Activated CD4-positive, alpha-beta T cell treated with anti-CD3 and anti-CD28 coated beads, Interleukin-2, amount 10 ng/mL, durations not matched to agents 24 days and 14 days (primary cell): Measurements from ENCODE around the gene POM121C. TPM values are rescaled to one million over a fixed set of nuclear protein-coding genes. Genes with fewer than 3 reads are reported as not detected.
"Not testable (repeated sequence)": the region's sequence is repeated elsewhere in the genome, so short reads cannot be mapped to it uniquely, and the experiment has no call there.

Experiments used
- DNase-seq: peaks from one replicate; pipeline ENCODE4 v3.0.0; 2022
- H3K27ac Mint-ChIP-seq: one replicate; pipeline ENCODE4 v1.8.0; 2022; ENCODE audit warnings: mild to moderate bottlenecking, mixed read lengths
- H3K27me3 Mint-ChIP-seq: one replicate; pipeline ENCODE4 v1.8.0; 2022; ENCODE audit warnings: mixed read lengths
- H3K36me3 Mint-ChIP-seq: one replicate; pipeline ENCODE4 v1.8.0; 2022; ENCODE audit warnings: low read depth, mild to moderate bottlenecking, mixed read lengths
- H3K4me1 Mint-ChIP-seq: one replicate; pipeline ENCODE4 v1.8.0; 2021; ENCODE audit warnings: mixed read lengths
- H3K4me3 Mint-ChIP-seq: one replicate; pipeline ENCODE4 v1.8.0; 2022; ENCODE audit warnings: mild to moderate bottlenecking, moderate library complexity, mixed read lengths
- H3K9me3 Mint-ChIP-seq: one replicate; pipeline ENCODE4 v1.8.0; 2021; ENCODE audit warnings: mixed read lengths
- intact Hi-C: fragments of 100-400 bp; cut with micrococcal nuclease; formaldehyde crosslinking; loops from one replicate; pipeline ENCODE4 v1.15.1; 2023
- total RNA-seq: library from RNA; stranded (reverse); gene quantifications from 2 replicates; pipeline ENCODE4 v1.2.3, GENCODE V29; 2022

The POM121C gene
- total RNA-seq, 1 donor from 2014 or later, result 93.6 TPM

DNA sequence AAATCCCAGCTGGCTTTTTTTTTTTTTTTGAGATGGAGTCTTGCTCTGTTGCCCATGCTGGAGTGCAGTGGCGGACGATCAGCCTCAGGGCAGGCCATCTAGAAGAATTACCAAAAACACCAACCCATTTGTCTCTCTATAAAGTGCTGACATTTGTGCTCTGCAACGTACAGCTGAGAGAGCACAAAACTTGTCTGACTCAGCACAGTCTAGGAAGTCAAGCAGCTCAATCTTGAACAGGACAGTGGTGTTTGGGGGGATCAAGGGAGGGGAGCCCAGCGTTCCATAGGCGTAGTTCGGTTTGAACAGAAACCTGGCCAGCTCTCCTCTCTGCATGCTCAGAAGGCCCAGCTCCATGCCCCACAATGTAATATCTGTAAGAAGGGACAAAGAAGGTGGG is 92.9 kb downstream of the POM121C start:
- H3K4me3 Mint-ChIP-seq, H3K4me1 Mint-ChIP-seq, intact Hi-C loops: not testable (repeated sequence)

DNA sequence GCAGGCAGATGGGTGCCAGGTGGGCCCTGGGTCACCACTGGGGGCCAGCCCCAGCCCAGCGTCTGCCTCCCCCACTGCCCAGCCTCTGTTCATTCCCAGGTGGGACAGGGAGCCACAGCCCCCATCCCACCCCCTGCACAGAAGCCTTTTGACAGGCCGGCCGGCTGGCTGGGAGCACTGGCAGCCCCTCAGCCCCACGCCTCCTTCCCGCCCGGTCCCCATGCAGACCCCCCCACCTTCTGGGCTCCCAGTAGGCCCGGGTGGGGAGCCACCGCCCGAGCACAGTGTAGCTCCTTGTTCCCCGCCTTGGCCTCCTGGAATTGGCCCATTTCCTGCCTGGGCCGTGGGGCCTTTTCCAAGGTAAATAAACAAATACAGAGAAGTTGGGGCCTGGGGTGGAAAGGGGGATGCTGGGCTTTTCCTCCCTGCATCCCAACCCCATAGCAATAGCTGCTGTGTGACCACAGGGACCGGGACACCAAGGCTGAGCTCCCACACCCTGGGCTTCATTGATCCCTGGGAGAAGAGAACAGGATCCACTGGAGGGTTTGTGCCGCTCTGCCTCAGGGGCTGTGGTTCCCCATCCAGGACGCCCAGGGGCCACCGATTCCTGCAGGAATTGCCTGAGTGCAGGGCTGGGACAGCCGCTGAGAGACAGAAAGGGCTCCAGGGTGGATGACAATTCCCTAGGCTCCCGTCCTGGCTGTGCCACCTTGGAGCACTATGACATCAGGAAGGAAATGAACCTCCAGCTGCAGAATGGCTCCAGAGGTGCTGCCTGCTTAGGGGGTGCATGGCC is 111.4 kb downstream of the POM121C start:
- intact Hi-C loops, H3K4me3 Mint-ChIP-seq, H3K4me1 Mint-ChIP-seq, DNase-seq, H3K9me3 Mint-ChIP-seq, H3K36me3 Mint-ChIP-seq, H3K27me3 Mint-ChIP-seq, H3K27ac Mint-ChIP-seq: not testable (repeated sequence)

More for the DNA sequence above, 92.9 kb downstream of the POM121C start:
- not testable (repeated sequence) for H3K36me3 Mint-ChIP-seq, DNase-seq, H3K27ac Mint-ChIP-seq, H3K27me3 Mint-ChIP-seq, H3K9me3 Mint-ChIP-seq

DNA sequence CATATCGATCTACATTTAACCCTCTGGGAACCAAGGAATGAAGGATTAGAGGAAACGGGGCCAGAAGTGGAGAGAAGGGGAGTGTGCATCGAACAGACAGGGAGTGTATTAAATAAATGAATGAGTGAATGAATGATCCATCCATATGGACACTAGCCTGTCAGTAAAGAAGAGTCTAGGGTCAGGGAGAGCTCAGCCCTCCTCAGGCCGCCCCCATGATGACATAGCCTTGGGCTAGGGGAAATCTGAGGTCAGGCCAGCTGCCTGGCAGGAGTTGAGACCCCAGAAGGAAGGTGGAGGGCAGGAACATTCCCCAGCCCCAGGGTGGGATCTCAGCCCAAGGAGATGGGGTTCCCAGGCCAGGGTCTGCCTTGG is 112.0 kb downstream of the POM121C start:
- H3K27me3 Mint-ChIP-seq, H3K9me3 Mint-ChIP-seq, H3K4me1 Mint-ChIP-seq, H3K27ac Mint-ChIP-seq, H3K4me3 Mint-ChIP-seq, H3K36me3 Mint-ChIP-seq, DNase-seq, intact Hi-C loops: not testable (repeated sequence)

DNA sequence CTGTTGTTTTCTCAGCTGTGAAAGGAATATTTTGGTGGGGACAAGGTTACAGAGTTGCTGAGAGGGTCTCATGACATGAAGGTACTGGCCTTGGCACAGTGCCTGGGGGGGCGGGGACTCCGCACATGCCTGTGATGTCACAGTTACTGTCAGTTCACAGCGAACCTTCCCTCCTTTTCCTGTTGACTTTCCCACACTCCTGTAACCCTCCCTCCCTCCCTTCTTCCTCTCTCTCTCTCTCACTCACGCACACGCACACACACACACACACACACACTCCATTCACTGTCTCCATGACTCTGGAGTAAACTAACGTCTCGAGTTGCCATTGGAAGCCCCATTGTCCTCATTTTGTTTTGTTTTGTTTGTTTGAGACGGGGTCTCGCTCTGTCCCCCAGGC is 118.8 kb downstream of the POM121C start:
- H3K27ac Mint-ChIP-seq, H3K4me1 Mint-ChIP-seq, H3K27me3 Mint-ChIP-seq, H3K36me3 Mint-ChIP-seq, H3K4me3 Mint-ChIP-seq, DNase-seq, H3K9me3 Mint-ChIP-seq, intact Hi-C loops: not testable (repeated sequence)

Other genes starting within 250 kb of the POM121C start
- 3.8 and 5.8 TPM in 2 replicates for gene TRIM73, start 90.7 kb downstream of the POM121C start, total RNA-seq
- gene SPDYE5, start 6.0 kb upstream of the POM121C start, total RNA-seq, result 0.14 TPM in 1 of 2 replicates, not detected in the other